GM12875 (cell line): Measurements from ENCODE around the gene RFFL.
"Not testable (repeated sequence)": the region's sequence is repeated elsewhere in the genome, so short reads cannot be mapped to it uniquely, and the experiment has no call there.

ENCODE experiments used
- H3K4me3 ChIP-seq: one replicate; pipeline ENCODE4 v1.5.1; 2011; ENCODE audit warnings: low read depth, low read length, control low read depth
- CTCF ChIP-seq: IDR thresholded peaks from 2 replicates; pipeline ENCODE4 v1.5.1; 2011; ENCODE audit warnings: low read depth, mild to moderate bottlenecking, control low read depth, inconsistent platforms, low read length, moderate library complexity, borderline replicate concordance; ENCODE audit not compliant: insufficient read depth

RFFL gene

DNA sequence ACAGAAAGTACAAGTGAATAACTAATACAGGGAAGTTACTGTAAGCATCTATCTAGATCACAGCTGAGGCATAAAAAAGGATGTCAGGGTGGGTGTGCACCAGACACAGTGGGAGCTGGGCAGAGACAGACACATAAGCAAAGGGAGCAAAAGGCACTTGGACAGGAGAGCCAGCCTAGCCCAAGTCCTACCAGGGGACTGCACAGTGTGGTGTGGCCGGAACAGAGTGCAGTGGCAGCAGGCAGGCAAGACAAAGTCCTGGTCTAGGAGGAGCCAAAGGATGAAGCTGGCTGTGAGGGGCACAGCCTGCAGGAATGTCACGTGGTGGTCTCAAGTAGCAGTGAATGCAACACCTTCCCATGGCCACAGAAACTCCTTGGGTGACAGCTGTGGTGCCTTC is 34.3 kb upstream of the RFFL start:
- no peak overlapping the region for H3K4me3 ChIP-seq
- no peak for TF ChIP-seq CTCF

- no peak for TF ChIP-seq CTCF
- H3K4me3 ChIP-seq: no peak overlapping the region
These were observed 32.2 kb upstream of the RFFL start for GRCh38 chr17:35095741-35096140.

DNA sequence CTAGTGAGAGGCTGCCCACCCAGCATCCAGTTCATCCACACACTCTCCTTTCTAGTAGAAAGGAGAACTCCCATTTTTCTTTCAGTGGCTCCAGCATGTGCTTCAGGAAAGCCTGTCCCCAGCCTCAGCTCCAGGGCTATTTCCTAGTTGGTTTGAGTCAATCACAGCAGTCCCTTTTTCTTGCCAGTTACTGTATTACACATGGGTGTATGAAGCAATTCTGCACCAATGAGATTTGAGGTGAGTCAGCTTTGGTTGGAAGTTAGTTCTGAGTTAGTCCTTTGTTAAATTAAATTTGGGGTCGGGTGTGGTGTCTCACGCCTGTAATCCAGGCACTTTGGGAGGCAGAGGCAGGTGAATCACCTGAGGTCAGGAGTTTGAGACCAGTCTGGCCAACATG is 31.4 kb upstream of the RFFL start:
- TF ChIP-seq CTCF: no peak
- no peak overlapping the region for H3K4me3 ChIP-seq

GRCh38 chr17:35090707-35091106 is 27.2 kb upstream of the RFFL start:
- H3K4me3 ChIP-seq: not testable (repeated sequence)

- peak; percentile 25; the same call in 1 of the 2 replicates for TF ChIP-seq CTCF
- H3K4me3 ChIP-seq: peak overlapping the region; percentile 57
These were observed 26.2 kb upstream of the RFFL start for GRCh38 chr17:35089586-35090296.

GRCh38 chr17:35088881-35089585 is 25.5 kb upstream of the RFFL start:
- TF ChIP-seq CTCF: peak; percentile 92

GRCh38 chr17:35088356-35088880 is 24.9 kb upstream of the RFFL start:
- TF ChIP-seq CTCF: peak; percentile 24; the same call in 1 of the 2 replicates
- H3K4me3 ChIP-seq: peak overlapping the region; percentile 91

More at GRCh38 chr17:35088881-35089585, 25.5 kb upstream of the RFFL start:
- H3K4me3 ChIP-seq: peak overlapping the region; percentile 91
